Measurements from ENCODE around the gene EBF4. TPM values are rescaled to one million over a fixed set of nuclear protein-coding genes. Genes with fewer than 3 reads are reported as not detected.
"Not testable (repeated sequence)": the region's sequence is repeated elsewhere in the genome, so short reads cannot be mapped to it uniquely, and the experiment has no call there.

EBF4 gene
- total RNA-seq, 4 donors from 2014 or later: 0.36 to 1.5 (median 1.1) TPM; not detected in 1

DNA sequence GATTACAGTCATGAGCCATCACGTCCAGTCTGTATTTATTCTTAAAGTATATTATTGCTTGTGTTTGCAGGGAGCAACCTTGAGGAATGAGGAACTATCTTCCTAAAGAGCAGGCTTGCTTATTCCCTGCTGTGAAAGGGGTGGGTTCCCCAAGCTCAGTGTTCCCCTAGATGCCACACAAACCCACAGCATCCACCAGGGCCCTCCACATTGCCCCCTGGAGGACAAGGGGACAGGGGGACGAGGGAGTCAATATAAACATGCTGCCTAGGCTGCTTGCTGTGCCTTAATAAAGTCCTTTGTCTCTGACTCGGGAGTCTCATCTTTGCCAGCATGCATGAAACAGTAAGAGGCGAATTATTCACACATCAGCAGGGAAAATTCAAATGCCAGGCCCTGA lies 20.6 kb upstream of the EBF4 start:
- in situ Hi-C loops (cut with MboI; ENCODE audit: low sequenced_read_pairs in 4 of 4): loop anchor here in 1 of 4 donors (25.0 kb wide), 1 partner anchor 190 kb away; the partner anchor contains the start of gene PTPRA
- no peak overlapping the region for H3K4me3 ChIP-seq
- no peaks in the 10 kb centered on the region for H3K36me3 ChIP-seq
- no peak for TF ChIP-seq POLR2A (IDR thresholded peaks at IDR 0.05)
- TF ChIP-seq CTCF (IDR thresholded peaks at IDR 0.05 in 4 of 5, conservative IDR thresholded peaks at IDR 0.05 in 1 of 5): no peak
- H3K4me1 ChIP-seq: no peaks in the 10 kb centered on the region
- no peaks in the 10 kb centered on the region for H3K27me3 ChIP-seq
- intact Hi-C loops (cut with DNase I; ENCODE audit: low total_unique reads): no loop called here
- DNase-seq: no peak
- no peak for ATAC-seq
- no peak overlapping the region for H3K27ac ChIP-seq
- H3K9me3 ChIP-seq: no peaks in the 10 kb centered on the region

DNA sequence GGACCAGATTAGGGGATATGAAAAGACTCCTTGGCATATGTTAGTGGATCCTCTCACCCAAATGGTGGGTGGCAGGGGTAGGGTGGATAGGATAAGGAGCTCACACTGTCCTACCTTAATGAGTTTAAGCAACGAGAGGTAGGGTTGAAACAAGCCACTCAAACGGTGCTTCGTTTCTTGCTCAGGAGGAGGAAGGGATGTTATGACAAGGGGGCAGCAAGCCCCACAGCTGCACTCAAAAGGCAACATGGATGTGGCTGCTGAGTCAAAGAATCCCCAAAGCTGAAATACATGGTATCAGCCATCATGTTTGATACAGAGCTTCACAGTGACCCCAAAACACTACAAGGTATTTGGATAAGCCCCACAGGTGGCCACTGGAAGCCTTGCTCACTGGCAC lies 20.1 kb upstream of the EBF4 start:
- Histone ChIP-seq H3K9me3 (no peaks in the 10 kb centered on the region), H3K27me3 (no peaks in the 10 kb centered on the region), H3K4me3 (no peak overlapping the region), H3K4me1 (no peaks in the 10 kb centered on the region), H3K27ac (no peak overlapping the region), H3K36me3 (no peaks in the 10 kb centered on the region)
- intact Hi-C loops (cut with DNase I; ENCODE audit: low total_unique reads): no loop called here
- in situ Hi-C loops (cut with MboI; ENCODE audit: low sequenced_read_pairs in 4 of 4): loop anchor here in 1 of 4 donors (25.0 kb wide), 1 partner anchor 190 kb away; the partner anchor contains the start of gene PTPRA
- no peak for TF ChIP-seq CTCF (IDR thresholded peaks at IDR 0.05 in 4 of 5, conservative IDR thresholded peaks at IDR 0.05 in 1 of 5)
- no peak for TF ChIP-seq POLR2A (IDR thresholded peaks at IDR 0.05)
- DNase-seq (no peak), ATAC-seq (no peak)

DNA sequence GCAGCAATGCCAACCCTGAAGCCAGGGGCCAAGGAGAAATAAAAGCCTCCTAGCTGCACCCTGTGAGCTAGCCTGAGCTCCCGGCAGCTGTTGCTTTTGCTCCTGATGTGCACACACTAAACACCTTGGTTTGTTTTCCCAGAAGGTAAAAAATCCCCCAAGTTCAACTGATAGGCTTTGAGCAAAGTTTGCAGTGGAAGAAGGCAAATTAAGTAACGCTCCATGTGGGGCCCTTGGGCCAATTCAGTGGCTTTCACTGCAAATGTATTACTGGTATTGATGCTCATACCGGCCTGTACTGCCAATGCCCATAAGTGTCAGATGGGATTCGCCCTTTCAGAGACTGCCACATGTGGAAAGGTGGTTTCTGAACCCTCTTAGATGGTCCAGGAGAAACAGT lies 19.1 kb upstream of the EBF4 start:
- no peaks in the 10 kb centered on the region for H3K36me3 ChIP-seq
- no peak overlapping the region for H3K4me3 ChIP-seq
- no peaks in the 10 kb centered on the region for H3K9me3 ChIP-seq
- DNase-seq (no peak), ATAC-seq (no peak)
- no peaks in the 10 kb centered on the region for H3K27me3 ChIP-seq
- no peaks in the 10 kb centered on the region for H3K4me1 ChIP-seq
- in situ Hi-C loops (cut with MboI; ENCODE audit: low sequenced_read_pairs in 4 of 4): loop anchor here in 1 of 4 donors (25.0 kb wide), 1 partner anchor 189 kb away; the partner anchor contains the start of gene PTPRA
- intact Hi-C loops (cut with DNase I; ENCODE audit: low total_unique reads): no loop called here
- no peak overlapping the region for H3K27ac ChIP-seq
- TF ChIP-seq CTCF (IDR thresholded peaks at IDR 0.05 in 4 of 5, conservative IDR thresholded peaks at IDR 0.05 in 1 of 5) (no peak), POLR2A (IDR thresholded peaks at IDR 0.05) (no peak)

DNA sequence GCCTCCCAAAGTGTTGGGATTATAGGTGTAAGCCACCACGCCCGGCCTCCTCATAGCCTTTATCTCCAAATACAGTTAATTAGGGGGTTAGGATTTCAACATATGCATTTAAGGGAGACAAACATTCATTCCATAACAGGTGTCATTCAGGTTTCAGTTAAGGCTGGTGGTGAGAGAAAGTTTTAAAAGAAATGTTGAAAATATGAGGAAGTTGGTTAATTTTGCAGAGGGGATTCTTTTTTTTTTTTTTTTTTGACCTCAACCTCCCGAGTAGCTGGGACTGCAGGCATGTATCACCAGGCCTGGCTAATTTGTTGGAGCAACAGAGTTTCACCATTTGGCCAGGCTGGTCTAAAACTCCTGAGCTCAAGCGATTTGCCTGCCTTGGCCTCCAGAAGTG lies 12.5 kb upstream of the EBF4 start:
- intact Hi-C loops (cut with DNase I; ENCODE audit: low total_unique reads) (no loop called here), in situ Hi-C loops (cut with MboI; ENCODE audit: low sequenced_read_pairs in 4 of 4) (no loop called here)
- ATAC-seq (no peak), DNase-seq (no peak)
- TF ChIP-seq POLR2A (IDR thresholded peaks at IDR 0.05): no peak
- TF ChIP-seq CTCF (IDR thresholded peaks at IDR 0.05 in 4 of 5, conservative IDR thresholded peaks at IDR 0.05 in 1 of 5): no peak
- H3K9me3 ChIP-seq: no peaks in the 10 kb centered on the region
- H3K27me3 ChIP-seq: peaks cover 0 to 7% (median 2%) of the 10 kb centered on the region in 3 donors
- no peak overlapping the region for H3K4me3 ChIP-seq
- H3K36me3 ChIP-seq: no peaks in the 10 kb centered on the region
- no peaks in the 10 kb centered on the region for H3K4me1 ChIP-seq
- H3K27ac ChIP-seq: no peak overlapping the region

DNA sequence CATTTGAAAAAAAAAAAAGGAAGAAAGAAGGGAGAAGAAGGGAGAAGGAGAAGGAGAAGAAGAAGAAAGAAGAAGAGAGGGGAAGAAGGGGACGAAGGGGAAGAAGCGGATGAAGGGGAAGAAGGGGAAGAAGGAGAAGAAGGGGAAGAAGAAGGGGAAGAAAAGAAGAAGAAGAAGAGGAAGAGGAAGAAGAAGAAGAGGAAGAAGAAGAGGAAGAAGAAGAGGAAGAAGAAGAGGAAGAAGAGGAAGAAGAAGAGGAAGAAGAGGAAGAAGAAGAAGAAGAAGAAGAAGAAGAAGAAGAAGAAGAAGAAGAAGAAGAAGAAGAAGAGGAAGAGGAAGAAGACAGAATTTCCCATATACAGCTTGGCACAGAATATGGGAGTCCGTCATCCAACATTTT lies 10.5 kb upstream of the EBF4 start:
- intact Hi-C loops (cut with DNase I; ENCODE audit: low total_unique reads); in situ Hi-C loops (cut with MboI; ENCODE audit: low sequenced_read_pairs in 4 of 4); H3K27me3 ChIP-seq: not testable (repeated sequence)

DNA sequence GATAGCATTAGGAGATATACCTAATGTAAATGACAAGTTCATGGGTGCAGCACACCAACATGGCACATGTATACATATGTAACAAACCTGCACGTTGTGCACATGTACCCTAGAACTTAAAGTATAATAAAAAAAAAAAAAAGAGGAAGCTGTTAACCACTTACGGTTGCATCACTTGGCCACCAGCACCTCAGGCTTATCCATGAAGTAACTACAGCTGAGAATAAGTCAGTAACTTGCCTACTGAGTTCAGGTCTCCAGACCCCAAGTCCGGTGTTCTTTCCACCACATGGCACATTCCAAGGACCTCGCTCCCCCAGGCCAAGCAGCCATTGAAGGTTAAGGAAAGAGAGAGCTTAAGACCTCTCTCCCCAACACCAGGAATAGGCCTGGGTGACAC lies 7.8 kb upstream of the EBF4 start:
- DNase-seq; H3K4me3 ChIP-seq; H3K36me3 ChIP-seq; H3K27ac ChIP-seq; ATAC-seq; H3K9me3 ChIP-seq; in situ Hi-C loops (cut with MboI; ENCODE audit: low sequenced_read_pairs in 4 of 4); intact Hi-C loops (cut with DNase I; ENCODE audit: low total_unique reads); H3K4me1 ChIP-seq: not testable (repeated sequence)
- H3K27me3 ChIP-seq: peaks cover 8 to 22% (median 11%) of the 10 kb centered on the region in 3 donors

More for the DNA sequence above, 10.5 kb upstream of the EBF4 start:
- not testable (repeated sequence) for H3K4me1 ChIP-seq, H3K36me3 ChIP-seq, H3K4me3 ChIP-seq, ATAC-seq, H3K27ac ChIP-seq, H3K9me3 ChIP-seq, DNase-seq
